HAP-1 (cell line): ENCODE data around the gene MAST2.
"Not testable (repeated sequence)": the region's sequence is repeated elsewhere in the genome, so short reads cannot be mapped to it uniquely, and the experiment has no call there.

Source experiments
- DNase-seq, 2 experiments: peaks; one replicate each; pipeline ENCODE4 v3.0.0-alpha.2; 2016 to 2020; ENCODE audit warnings: low spot score in 2 of 2
- H3K27me3 ChIP-seq: fragments of 250-450 bp; sonication (Bioruptor Pico); 2 replicates; pipeline ENCODE4 v1.5.1; 2020; ENCODE audit warnings: low read depth, mild to moderate bottlenecking, moderate library complexity
- H3K36me3 ChIP-seq: fragments of 250-450 bp; sonication (Bioruptor Pico); replicated peaks from 2 replicates; pipeline ENCODE4 v1.5.1; 2020; ENCODE audit warnings: mild to moderate bottlenecking
- H3K4me1 ChIP-seq: fragments of 250-450 bp; sonication (Bioruptor Pico); 2 replicates; pipeline ENCODE4 v1.5.1; 2020; ENCODE audit warnings: mild to moderate bottlenecking
- H3K4me3 ChIP-seq: fragments of 250-450 bp; sonication (Bioruptor Pico); 2 replicates; pipeline ENCODE4 v1.5.1; 2020; ENCODE audit warnings: mild to moderate bottlenecking, moderate library complexity
- H3K9me3 ChIP-seq: fragments of 250-450 bp; sonication (Bioruptor Pico); 2 replicates; pipeline ENCODE4 v1.5.1; 2020; ENCODE audit warnings: mild to moderate bottlenecking, moderate library complexity
- in situ Hi-C: fragments of 300-500 bp; cut with MboI; formaldehyde crosslinking; loops from 3 replicates; pipeline ENCODE4 v1.14.3; 2020; ENCODE audit warnings: low sequenced_read_pairs, inconsistent platforms, mixed read lengths

MAST2 gene

GRCh38 chr1:45908611-45909140, 105.3 kb downstream of the MAST2 start:
- in situ Hi-C loops: no loop called here
- Histone ChIP-seq H3K36me3 (no peaks in the 10 kb centered on the region), H3K27me3 (no peaks in the 10 kb centered on the region), H3K9me3 (no peaks in the 10 kb centered on the region), H3K4me1 (peaks cover 10% of the 10 kb centered on the region), H3K4me3 (no peak overlapping the region)
- DNase-seq: peak; percentile 63 to 96

GRCh38 chr1:45911634-45912033, 108.2 kb downstream of the MAST2 start:
- in situ Hi-C loops: no loop called here
- DNase-seq: no peak
- H3K4me1 ChIP-seq: peaks cover 10% of the 10 kb centered on the region
- H3K4me3 ChIP-seq: no peak overlapping the region
- no peaks in the 10 kb centered on the region for H3K36me3 ChIP-seq
- no peaks in the 10 kb centered on the region for H3K27me3 ChIP-seq
- H3K9me3 ChIP-seq: no peaks in the 10 kb centered on the region

- Histone ChIP-seq H3K4me1 (peaks cover 7% of the 10 kb centered on the region), H3K27me3 (no peaks in the 10 kb centered on the region), H3K36me3 (no peaks in the 10 kb centered on the region), H3K9me3 (no peaks in the 10 kb centered on the region), H3K4me3 (no peak overlapping the region)
- no peak for DNase-seq
- in situ Hi-C loops: no loop called here
These were observed 109.8 kb downstream of the MAST2 start for GRCh38 chr1:45913183-45913683.

- Histone ChIP-seq H3K4me3 (no peak overlapping the region), H3K27me3 (no peaks in the 10 kb centered on the region), H3K36me3 (no peaks in the 10 kb centered on the region), H3K9me3 (no peaks in the 10 kb centered on the region), H3K4me1 (peaks cover 3% of the 10 kb centered on the region; the same call in 1 of the 2 replicates)
- no peak for DNase-seq
- in situ Hi-C loops: no loop called here
These were observed 110.5 kb downstream of the MAST2 start for GRCh38 chr1:45913731-45914501.

GRCh38 chr1:45914836-45915235, 111.4 kb downstream of the MAST2 start:
- no peaks in the 10 kb centered on the region for H3K36me3 ChIP-seq
- in situ Hi-C loops: no loop called here

GRCh38 chr1:45922374-45922773, 119.0 kb downstream of the MAST2 start:
- Histone ChIP-seq H3K27me3 (no peaks in the 10 kb centered on the region), H3K4me1 (peaks cover 21% of the 10 kb centered on the region), H3K9me3 (no peaks in the 10 kb centered on the region), H3K36me3 (no peaks in the 10 kb centered on the region), H3K4me3 (no peak overlapping the region)
- in situ Hi-C loops: no loop called here
- no peak for DNase-seq

More at GRCh38 chr1:45914836-45915235, 111.4 kb downstream of the MAST2 start:
- Histone ChIP-seq H3K27me3 (no peaks in the 10 kb centered on the region), H3K4me3 (no peak overlapping the region), H3K4me1 (no peaks in the 10 kb centered on the region), H3K9me3 (no peaks in the 10 kb centered on the region)
- no peak for DNase-seq

- DNase-seq: no peak
- in situ Hi-C loops: no loop called here
- Histone ChIP-seq H3K4me3 (no peak overlapping the region), H3K36me3 (no peaks in the 10 kb centered on the region), H3K27me3 (no peaks in the 10 kb centered on the region), H3K4me1 (peaks cover 24% of the 10 kb centered on the region), H3K9me3 (no peaks in the 10 kb centered on the region)
These were observed 119.4 kb downstream of the MAST2 start for GRCh38 chr1:45922813-45923212.

- Histone ChIP-seq H3K27me3 (no peaks in the 10 kb centered on the region), H3K9me3 (no peaks in the 10 kb centered on the region), H3K4me3 (no peak overlapping the region), H3K36me3 (no peaks in the 10 kb centered on the region), H3K4me1 (peaks cover 28% of the 10 kb centered on the region)
- in situ Hi-C loops: no loop called here
- DNase-seq: no peak
These were observed 119.9 kb downstream of the MAST2 start for GRCh38 chr1:45923343-45923742.

GRCh38 chr1:45924736-45925135, 121.3 kb downstream of the MAST2 start:
- Histone ChIP-seq H3K27me3 (no peaks in the 10 kb centered on the region), H3K4me3 (no peak overlapping the region), H3K9me3 (no peaks in the 10 kb centered on the region), H3K36me3 (no peaks in the 10 kb centered on the region), H3K4me1 (peaks cover 28% of the 10 kb centered on the region)
- in situ Hi-C loops: no loop called here
- no peak for DNase-seq

GRCh38 chr1:45925728-45926287, 122.4 kb downstream of the MAST2 start:
- H3K4me1 ChIP-seq: peaks cover 28% of the 10 kb centered on the region
- H3K9me3 ChIP-seq: no peaks in the 10 kb centered on the region
- no peak for DNase-seq
- H3K4me3 ChIP-seq: no peak overlapping the region
- in situ Hi-C loops: no loop called here
- H3K36me3 ChIP-seq: no peaks in the 10 kb centered on the region
- no peaks in the 10 kb centered on the region for H3K27me3 ChIP-seq

GRCh38 chr1:45926330-45926729, 122.9 kb downstream of the MAST2 start:
- DNase-seq: no peak
- Histone ChIP-seq H3K4me1 (peaks cover 28% of the 10 kb centered on the region), H3K27me3 (no peaks in the 10 kb centered on the region), H3K9me3 (no peaks in the 10 kb centered on the region), H3K4me3 (no peak overlapping the region), H3K36me3 (no peaks in the 10 kb centered on the region)
- in situ Hi-C loops: no loop called here

- peak; percentile 52 to 66 for DNase-seq
- H3K27me3 ChIP-seq, in situ Hi-C loops, H3K36me3 ChIP-seq, H3K4me3 ChIP-seq, H3K9me3 ChIP-seq: not testable (repeated sequence)
- peaks cover 28% of the 10 kb centered on the region for H3K4me1 ChIP-seq
These were observed 124.0 kb downstream of the MAST2 start for GRCh38 chr1:45927231-45927915.

GRCh38 chr1:45928486-45929205, 125.2 kb downstream of the MAST2 start:
- Histone ChIP-seq H3K36me3 (no peaks in the 10 kb centered on the region), H3K4me3 (no peak overlapping the region), H3K27me3 (no peaks in the 10 kb centered on the region), H3K9me3 (no peaks in the 10 kb centered on the region), H3K4me1 (peaks cover 28% of the 10 kb centered on the region)
- in situ Hi-C loops: no loop called here
- no peak for DNase-seq
